K562 (cell line): Measurements from ENCODE around the gene SPRED2. TPM values are rescaled to one million over a fixed set of nuclear protein-coding genes. Genes with fewer than 3 reads are reported as not detected.

Source experiments
- AFF4 ChIP-seq: sonication (generic); formaldehyde crosslinking; IDR thresholded peaks from 2 replicates; pipeline ENCODE4 v1.8.0; 2023; ENCODE audit warnings: mild to moderate bottlenecking, missing genetic modification reagents
- ATF4 ChIP-seq: fragments of 450-650 bp; formaldehyde crosslinking; IDR thresholded peaks from 2 replicates; pipeline ENCODE4 v1.4.0; 2022; ENCODE audit warnings: mild to moderate bottlenecking, moderate library complexity
- E2F3 ChIP-seq: fragments of 250-450 bp; sonication (Bioruptor Pico); IDR thresholded peaks from 2 replicates; pipeline ENCODE4 v1.4.0; 2020; ENCODE audit warnings: mild to moderate bottlenecking
- ELF1 ChIP-seq: fragments of 200-800 bp; sonication (Bioruptor generic); IDR thresholded peaks from 2 replicates; pipeline ENCODE4 v1.6.1; 2016; ENCODE audit warnings: missing genetic modification characterization, missing compliant biosample characterization
- ESRRA ChIP-seq: fragments of 450-650 bp; IDR thresholded peaks from 2 replicates; pipeline ENCODE4 v1.6.1; 2014; ENCODE audit warnings: low read depth, mild to moderate bottlenecking, moderate library complexity, borderline replicate concordance
- KDM2B ChIP-seq: fragments of 250-450 bp; sonication (Bioruptor Pico); IDR thresholded peaks from 2 replicates; pipeline ENCODE4 v1.8.0; 2021; ENCODE audit warnings: mild to moderate bottlenecking, moderate library complexity
- NKRF ChIP-seq: fragments of 450-650 bp; IDR thresholded peaks from 2 replicates; pipeline ENCODE4 v1.6.1; 2016; ENCODE audit warnings: borderline replicate concordance
- PATZ1 ChIP-seq: fragments of 250-450 bp; sonication (Bioruptor Pico); IDR thresholded peaks from 2 replicates; pipeline ENCODE4 v1.5.0; 2020; ENCODE audit warnings: mild to moderate bottlenecking, borderline replicate concordance
- POLR2G ChIP-seq: fragments of 200-400 bp; formaldehyde crosslinking; IDR thresholded peaks from 2 replicates; pipeline ENCODE4 v1.6.1; 2017; ENCODE audit warnings: low read depth, mild to moderate bottlenecking, antibody characterized with exemption, low read length, moderate library complexity
- PTRF ChIP-seq: fragments of 450-650 bp; IDR thresholded peaks from 2 replicates; pipeline ENCODE4 v1.6.1; 2016; ENCODE audit warnings: mild to moderate bottlenecking, missing genetic modification characterization, missing compliant biosample characterization
- RBM22 ChIP-seq: fragments of 200-400 bp; formaldehyde crosslinking; IDR thresholded peaks from 2 replicates; pipeline ENCODE4 v1.6.1; 2018; ENCODE audit warnings: low read length, low read depth; ENCODE audit not compliant: poor library complexity, severe bottlenecking
- RBM39 ChIP-seq: fragments of 200-400 bp; formaldehyde crosslinking; optimal IDR thresholded peaks from 2 replicates; pipeline ENCODE3; 2018; ENCODE audit warnings: low read depth, low read length
- RNF2 ChIP-seq: sonication (generic); IDR thresholded peaks from 2 replicates; pipeline ENCODE4 v1.6.1; 2016
- TBL1XR1 ChIP-seq, 2 experiments: IDR thresholded peaks; 2 replicates each; pipeline ENCODE4 v1.6.1; 2012; ENCODE audit warnings: improper control_type of control experiment in 2 of 2, low read length in 2 of 2, mild to moderate bottlenecking in 1 of 2
- U2AF1 ChIP-seq: fragments of 200-400 bp; formaldehyde crosslinking; optimal IDR thresholded peaks from 2 replicates; pipeline ENCODE3; 2017; ENCODE audit warnings: mild to moderate bottlenecking, low read depth, low read length, moderate library complexity
- XRCC3 ChIP-seq: fragments of 450-650 bp; IDR thresholded peaks from 2 replicates; pipeline ENCODE4 v1.6.1; 2017; ENCODE audit warnings: mild to moderate bottlenecking, moderate library complexity
- ZNF324 ChIP-seq: fragments of 250-450 bp; sonication (Bioruptor Pico); IDR thresholded peaks from 2 replicates; pipeline ENCODE4 v1.4.0; 2020; ENCODE audit warnings: mild to moderate bottlenecking
- ZSCAN32 ChIP-seq: fragments of 450-650 bp; formaldehyde crosslinking; IDR thresholded peaks from 2 replicates; pipeline ENCODE4 v1.4.0; 2020; ENCODE audit warnings: mild to moderate bottlenecking, moderate library complexity
- polyA plus RNA-seq, 8 experiments: library from polyadenylated mRNA; depleted of rRNA in 4 of 8; stranded (reverse) in 5 of 8; unstranded in 3 of 8; fragments of >200 nt; fragmentation: Nextera tagmentation in 2 of 8; fragmentation: Illumina TruSeq in 1 of 8; extraction: Ambion mirVana in 2 of 8; extraction: Trizol in 1 of 8; gene quantifications; 2 replicates each; pipeline versions ENCODE4 v1.2.1 to v1.2.3, GENCODE V29; 2011 to 2014; ENCODE audit warnings: inconsistent platforms in 1 of 8, missing spikeins in 1 of 8
- total RNA-seq, 7 experiments: library from RNA; depleted of rRNA in 6 of 7; stranded (reverse); fragments of >200 nt in 6 of 7; fragmentation: Illumina TruSeq in 2 of 7; extraction: Trizol in 2 of 7; gene quantifications; 2 replicates each; pipeline versions ENCODE4 v1.2.1 to v1.2.3, GENCODE V29; 2011 to 2021; ENCODE audit warnings: low replicate concordance in 1 of 7

The SPRED2 gene
- total and polyA plus RNA-seq, 9 of the 15 experiments (the other 6 are each of a cell fraction or from before 2014, with no cell fraction given) = 4.6 to 50.8 (median 14.1) TPM

GRCh38 chr2:65436169-65436823 lies 3.9 kb upstream of the SPRED2 start (continued):
- TF ChIP-seq RBM39 (no peak), AFF4 (CRISPR knock-in tag) (0 out of 2 replicates have a peak, but pooled peaks have one; percentile 73), PATZ1 (CRISPR knock-in tag) (no peak), POLR2G (peak; percentile 94), NKRF (peak; percentile 18; the same call in 1 of the 2 replicates), ESRRA (peak; percentile 30; the same call in 1 of the 2 replicates), ZSCAN32 (peak; percentile 54; the same call in 1 of the 2 replicates), ATF4 (CRISPR knock-in tag) (peak; percentile 93), U2AF1 (no peak), XRCC3 (no peak), ELF1 (peak; percentile 82), E2F3 (0 out of 2 replicates have a peak, but pooled peaks have one; percentile 17), RNF2 (peak; percentile 78), PTRF (tag) (no peak), TBL1XR1 (IDR thresholded peaks at IDR 0.05; ENCODE audit: low read length in 2 of 2) (no peak; a peak in 3 of 4 replicates), RBM22 (peak; percentile 81), ZNF324 (CRISPR knock-in tag) (no peak), KDM2B (CRISPR knock-in tag) (no peak)
